Kidney epithelial cell (primary cell): ENCODE measurements around the gene APBA1. TPM values are rescaled to one million over a fixed set of nuclear protein-coding genes. Genes with fewer than 3 reads are reported as not detected.
"Not testable (repeated sequence)": the region's sequence is repeated elsewhere in the genome, so short reads cannot be mapped to it uniquely, and the experiment has no call there.

ENCODE experiments used
- DNase-seq: peaks from one replicate; pipeline ENCODE4 v3.0.0-alpha.2; 2010; ENCODE audit warnings: low read depth
- H3K27me3 ChIP-seq: 2 replicates; pipeline ENCODE4 v1.6.0; 2011; ENCODE audit warnings: low read length; ENCODE audit not compliant: control insufficient read depth, insufficient read depth
- H3K36me3 ChIP-seq: 2 replicates; pipeline ENCODE4 v1.5.1; 2011; ENCODE audit warnings: low read length; ENCODE audit not compliant: control insufficient read depth, insufficient read depth
- H3K4me3 ChIP-seq: 2 replicates; pipeline ENCODE4 v1.5.1; 2011; ENCODE audit warnings: low read depth, mild to moderate bottlenecking, control low read depth, low read length
- CTCF ChIP-seq: IDR thresholded peaks from 2 replicates; pipeline ENCODE4 v1.5.1; 2011; ENCODE audit warnings: mild to moderate bottlenecking, moderate library complexity, low read length, control low read depth, inconsistent platforms; ENCODE audit not compliant: insufficient read depth, poor library complexity, severe bottlenecking
- total RNA-seq: library from RNA; depleted of rRNA; stranded (reverse); fragments of >200 nt; gene quantifications from 2 replicates; pipeline ENCODE4 v1.2.3, GENCODE V29; 2015

Gene APBA1
- total RNA-seq, 1 donor from 2014 or later: 1.1 TPM

GRCh38 chr9:69445251-69445650 lies 226.9 kb downstream of the APBA1 start:
- TF ChIP-seq CTCF: no peak
- no peaks in the 10 kb centered on the region for H3K36me3 ChIP-seq
- DNase-seq: no peak
- no peaks in the 10 kb centered on the region for H3K27me3 ChIP-seq
- no peak overlapping the region for H3K4me3 ChIP-seq

- no peaks in the 10 kb centered on the region for H3K36me3 ChIP-seq
- H3K4me3 ChIP-seq: no peak overlapping the region
- no peak for TF ChIP-seq CTCF
- no peak for DNase-seq
- H3K27me3 ChIP-seq: no peaks in the 10 kb centered on the region
Measured at GRCh38 chr9:69444791-69445190, 227.4 kb downstream of the APBA1 start.

- DNase-seq: no peak
- TF ChIP-seq CTCF: no peak
- no peak overlapping the region for H3K4me3 ChIP-seq
- no peaks in the 10 kb centered on the region for H3K36me3 ChIP-seq
- no peaks in the 10 kb centered on the region for H3K27me3 ChIP-seq
Measured at GRCh38 chr9:69444021-69444420, 228.2 kb downstream of the APBA1 start.

- Histone ChIP-seq H3K27me3 (no peaks in the 10 kb centered on the region), H3K36me3 (no peaks in the 10 kb centered on the region), H3K4me3 (no peak overlapping the region)
- no peak for TF ChIP-seq CTCF
- peak; percentile 60 for DNase-seq
Measured at GRCh38 chr9:69443178-69443577, 229.0 kb downstream of the APBA1 start.

- no peak for DNase-seq
- TF ChIP-seq CTCF: no peak
- H3K27me3 ChIP-seq: no peaks in the 10 kb centered on the region
- no peaks in the 10 kb centered on the region for H3K36me3 ChIP-seq
- no peak overlapping the region for H3K4me3 ChIP-seq
Measured at GRCh38 chr9:69442486-69442885, 229.7 kb downstream of the APBA1 start.

- H3K4me3 ChIP-seq, DNase-seq, H3K27me3 ChIP-seq, H3K36me3 ChIP-seq: not testable (repeated sequence)
Measured at GRCh38 chr9:69440254-69440955, 231.8 kb downstream of the APBA1 start.

- H3K27me3 ChIP-seq, H3K4me3 ChIP-seq, DNase-seq, H3K36me3 ChIP-seq: not testable (repeated sequence)
Measured at GRCh38 chr9:69439654-69440053, 232.5 kb downstream of the APBA1 start.
